OCI-LY1 (cell line): ENCODE measurements around the gene PGAP6.

ENCODE experiments used
- H2AFZ ChIP-seq: fragments of 200-600 bp; sonication (generic), shearing (Covaris generic); 2 replicates; pipeline ENCODE4 v1.6.0; 2014; ENCODE audit warnings: antibody characterized with exemption, mild to moderate bottlenecking, low read length
- H3F3A ChIP-seq: fragments of 200-600 bp; sonication (generic), shearing (Covaris generic); 2 replicates; pipeline ENCODE4 v1.6.0; 2014; ENCODE audit warnings: mild to moderate bottlenecking, antibody characterized with exemption, low read length, moderate library complexity; ENCODE audit not compliant: insufficient read depth
- H3K27ac ChIP-seq: fragments of 200-600 bp; sonication (generic); 2 replicates; pipeline ENCODE4 v1.5.1; 2014; ENCODE audit warnings: low read length, mixed run types, mild to moderate bottlenecking, low read depth; ENCODE audit not compliant: poor library complexity, severe bottlenecking
- H3K27me3 ChIP-seq: fragments of 200-600 bp; sonication (generic); 2 replicates; pipeline ENCODE4 v1.6.0; 2014; ENCODE audit warnings: antibody characterized with exemption, mild to moderate bottlenecking, low read length, moderate library complexity; ENCODE audit not compliant: insufficient read depth
- H3K36me3 ChIP-seq: fragments of 200-600 bp; sonication (generic); 2 replicates; pipeline ENCODE4 v1.6.1; 2014; ENCODE audit warnings: mild to moderate bottlenecking, antibody characterized with exemption, low read length, moderate library complexity, mixed read lengths; ENCODE audit not compliant: insufficient read depth
- H3K4me1 ChIP-seq: fragments of 200-600 bp; sonication (generic); 2 replicates; pipeline ENCODE4 v1.5.1; 2014; ENCODE audit warnings: mild to moderate bottlenecking, low read length, moderate library complexity; ENCODE audit not compliant: insufficient read depth, severe bottlenecking
- H3K4me2 ChIP-seq: fragments of 200-600 bp; sonication (generic), shearing (Covaris generic); 2 replicates; pipeline ENCODE4 v1.6.1; 2014; ENCODE audit warnings: low read length
- H3K4me3 ChIP-seq: fragments of 200-600 bp; sonication (generic); 2 replicates; pipeline ENCODE4 v1.5.1; 2014; ENCODE audit warnings: low read length, low read depth, mild to moderate bottlenecking, mixed read lengths; ENCODE audit not compliant: poor library complexity, severe bottlenecking
- H3K79me2 ChIP-seq: fragments of 200-600 bp; shearing (Covaris generic); 2 replicates; pipeline ENCODE4 v1.6.1; 2016; ENCODE audit warnings: mixed run types, low read length, mixed read lengths; ENCODE audit not compliant: insufficient read depth
- H3K9ac ChIP-seq: fragments of 200-600 bp; sonication (generic), shearing (Covaris generic); 2 replicates; pipeline ENCODE4 v1.6.1; 2014; ENCODE audit warnings: mild to moderate bottlenecking, low read length, mixed read lengths
- H3K9me2 ChIP-seq: fragments of 200-600 bp; sonication (generic), shearing (Covaris generic); 2 replicates; pipeline ENCODE4 v1.6.1; 2014; ENCODE audit warnings: low read depth, mild to moderate bottlenecking, low read length, mixed read lengths
- H3K9me3 ChIP-seq: fragments of 200-600 bp; shearing (Covaris generic); 2 replicates; pipeline ENCODE4 v1.6.1; 2014; ENCODE audit warnings: low read length, mixed read lengths
- H4K20me1 ChIP-seq: fragments of 200-600 bp; sonication (generic), shearing (Covaris generic); 2 replicates; pipeline ENCODE4 v1.6.0; 2016; ENCODE audit warnings: mild to moderate bottlenecking, low read length; ENCODE audit not compliant: insufficient read depth
- EZH2 ChIP-seq: fragments of 200-600 bp; sonication (generic), shearing (Covaris generic); IDR thresholded peaks from 2 replicates; pipeline ENCODE4 v1.8.0; 2017; ENCODE audit warnings: borderline replicate concordance, mixed run types, mild to moderate bottlenecking, antibody characterized with exemption, low read length, moderate library complexity, mixed read lengths
- TF ChIP-seq, protein P1 (sequence below): fragments of 200-600 bp; sonication (generic), shearing (Covaris generic); IDR thresholded peaks from 2 replicates; pipeline ENCODE4 v1.5.1; 2017; ENCODE audit warnings: mild to moderate bottlenecking, antibody characterized with exemption, low read length, moderate library complexity, mixed read lengths

The PGAP6 gene

GRCh38 chr16:414395-415169 is 32.8 kb upstream of the PGAP6 start:
- Histone ChIP-seq H3K9ac (no peak overlapping the region), H4K20me1 (no peaks in the 10 kb centered on the region), H3K79me2 (no peaks in the 10 kb centered on the region), H3K4me1 (peaks cover 12% of the 10 kb centered on the region), H3K9me2 (no peaks in the 10 kb centered on the region), H3K4me3 (no peak overlapping the region), H2AFZ (no peak overlapping the region), H3F3A (no peaks in the 10 kb centered on the region), H3K27me3 (0 out of 2 replicates have a peak, but pooled peaks cover 3% of the 10 kb centered on the region), H3K27ac (no peak overlapping the region), H3K4me2 (no peak overlapping the region), H3K36me3 (peaks cover 5% of the 10 kb centered on the region; the same call in 1 of the 2 replicates), H3K9me3 (no peaks in the 10 kb centered on the region)
- no peak for TF ChIP-seq EZH2
- TF ChIP-seq, protein P1, sequence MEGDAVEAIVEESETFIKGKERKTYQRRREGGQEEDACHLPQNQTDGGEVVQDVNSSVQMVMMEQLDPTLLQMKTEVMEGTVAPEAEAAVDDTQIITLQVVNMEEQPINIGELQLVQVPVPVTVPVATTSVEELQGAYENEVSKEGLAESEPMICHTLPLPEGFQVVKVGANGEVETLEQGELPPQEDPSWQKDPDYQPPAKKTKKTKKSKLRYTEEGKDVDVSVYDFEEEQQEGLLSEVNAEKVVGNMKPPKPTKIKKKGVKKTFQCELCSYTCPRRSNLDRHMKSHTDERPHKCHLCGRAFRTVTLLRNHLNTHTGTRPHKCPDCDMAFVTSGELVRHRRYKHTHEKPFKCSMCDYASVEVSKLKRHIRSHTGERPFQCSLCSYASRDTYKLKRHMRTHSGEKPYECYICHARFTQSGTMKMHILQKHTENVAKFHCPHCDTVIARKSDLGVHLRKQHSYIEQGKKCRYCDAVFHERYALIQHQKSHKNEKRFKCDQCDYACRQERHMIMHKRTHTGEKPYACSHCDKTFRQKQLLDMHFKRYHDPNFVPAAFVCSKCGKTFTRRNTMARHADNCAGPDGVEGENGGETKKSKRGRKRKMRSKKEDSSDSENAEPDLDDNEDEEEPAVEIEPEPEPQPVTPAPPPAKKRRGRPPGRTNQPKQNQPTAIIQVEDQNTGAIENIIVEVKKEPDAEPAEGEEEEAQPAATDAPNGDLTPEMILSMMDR = no peak

DNA sequence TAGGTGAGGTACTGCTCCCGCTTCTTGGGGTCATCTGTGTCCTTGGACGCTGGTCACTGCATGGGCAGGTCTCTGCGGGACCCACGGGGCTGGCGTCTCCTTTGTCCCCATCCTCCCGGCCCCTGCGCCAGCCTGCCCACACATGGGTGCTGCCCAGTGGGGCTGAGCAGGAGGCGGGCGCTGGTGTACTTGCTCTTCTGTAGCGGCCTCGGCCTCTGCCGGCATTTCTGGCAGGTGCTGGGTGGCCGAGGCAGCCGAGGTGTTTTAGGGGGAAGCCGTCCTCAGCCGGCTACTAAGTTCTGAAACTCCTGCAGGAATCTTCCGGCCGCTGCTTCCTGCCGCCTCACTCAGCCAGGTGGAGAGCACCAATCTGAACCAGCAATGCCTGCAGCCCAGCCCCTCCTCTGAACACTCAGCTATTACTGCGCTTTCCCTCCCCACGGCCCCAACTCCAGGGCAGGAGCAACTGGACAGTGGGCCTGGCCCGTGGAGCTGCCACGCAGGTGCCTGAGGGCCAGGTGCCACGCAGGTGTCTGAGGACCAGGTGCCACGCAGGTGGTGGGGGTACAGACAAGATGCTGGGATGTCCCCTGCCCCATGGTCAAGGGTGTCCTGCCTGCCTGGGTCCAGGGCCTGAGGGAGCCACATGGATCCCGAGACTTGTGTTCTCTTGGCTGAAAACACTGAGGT is 29.9 kb upstream of the PGAP6 start:
- Histone ChIP-seq H3K4me1 (peaks cover 15% of the 10 kb centered on the region), H3K27me3 (0 out of 2 replicates have a peak, but pooled peaks cover 3% of the 10 kb centered on the region), H3K4me2 (no peak overlapping the region), H3F3A (no peaks in the 10 kb centered on the region), H3K27ac (peak overlapping the region; percentile 9), H3K9me3 (no peaks in the 10 kb centered on the region), H3K79me2 (no peaks in the 10 kb centered on the region), H3K4me3 (no peak overlapping the region), H3K36me3 (peaks cover 5% of the 10 kb centered on the region; the same call in 1 of the 2 replicates), H4K20me1 (no peaks in the 10 kb centered on the region), H3K9me2 (no peaks in the 10 kb centered on the region), H3K9ac (no peak overlapping the region), H2AFZ (no peak overlapping the region)
- no peak for TF ChIP-seq EZH2
- TF ChIP-seq, protein P1 = no peak

- H3K9ac ChIP-seq = no peak overlapping the region
- H3F3A ChIP-seq = no peaks in the 10 kb centered on the region
- peaks cover 15% of the 10 kb centered on the region for H3K4me1 ChIP-seq
- H3K9me3 ChIP-seq = no peaks in the 10 kb centered on the region
- no peak overlapping the region for H2AFZ ChIP-seq
- no peaks in the 10 kb centered on the region for H3K79me2 ChIP-seq
- H4K20me1 ChIP-seq = no peaks in the 10 kb centered on the region
- no peaks in the 10 kb centered on the region for H3K9me2 ChIP-seq
- H3K27ac ChIP-seq = no peak overlapping the region
- H3K4me3 ChIP-seq = no peak overlapping the region
- no peak overlapping the region for H3K4me2 ChIP-seq
- peaks cover 5% of the 10 kb centered on the region; the same call in 1 of the 2 replicates for H3K36me3 ChIP-seq
- TF ChIP-seq, protein P1 = no peak
- TF ChIP-seq EZH2 = no peak
- H3K27me3 ChIP-seq = no peaks in the 10 kb centered on the region
These were observed 28.9 kb upstream of the PGAP6 start for GRCh38 chr16:410516-411178.
